NB4 (cell line): ENCODE measurements around the gene PRKACB.

Experiments
- POLR2A ChIP-seq: IDR thresholded peaks from 2 replicates; pipeline ENCODE4 v1.6.1; 2011; ENCODE audit warnings: mild to moderate bottlenecking; ENCODE audit not compliant: insufficient read length; ENCODE audit errors: extremely low read depth
- TF ChIP-seq, protein P1 (sequence below): IDR thresholded peaks from one replicate; pipeline ENCODE4 v1.5.1; 2012; ENCODE audit warnings: low read depth, low read length

DNA sequence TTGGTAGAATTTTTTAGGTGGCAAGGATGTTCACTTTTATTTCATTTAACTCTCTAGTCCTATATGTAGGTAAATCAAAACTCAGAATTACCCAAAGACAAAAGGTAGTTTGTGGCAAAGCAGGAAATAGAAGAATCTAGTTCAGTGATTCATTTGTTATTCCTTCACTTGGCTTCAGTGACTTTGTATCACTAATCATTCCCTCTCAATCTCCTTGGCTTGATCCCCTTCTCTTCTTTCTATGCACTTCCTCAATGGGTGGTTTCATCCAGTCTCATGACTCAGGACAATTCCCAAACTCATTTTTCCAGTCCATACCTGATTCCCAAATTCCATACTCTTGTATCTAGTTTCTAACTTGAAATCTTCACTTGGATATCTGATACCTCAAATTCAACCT lies 64.9 kb downstream of the PRKACB start:
- no peak for TF ChIP-seq POLR2A
- TF ChIP-seq, protein P1, sequence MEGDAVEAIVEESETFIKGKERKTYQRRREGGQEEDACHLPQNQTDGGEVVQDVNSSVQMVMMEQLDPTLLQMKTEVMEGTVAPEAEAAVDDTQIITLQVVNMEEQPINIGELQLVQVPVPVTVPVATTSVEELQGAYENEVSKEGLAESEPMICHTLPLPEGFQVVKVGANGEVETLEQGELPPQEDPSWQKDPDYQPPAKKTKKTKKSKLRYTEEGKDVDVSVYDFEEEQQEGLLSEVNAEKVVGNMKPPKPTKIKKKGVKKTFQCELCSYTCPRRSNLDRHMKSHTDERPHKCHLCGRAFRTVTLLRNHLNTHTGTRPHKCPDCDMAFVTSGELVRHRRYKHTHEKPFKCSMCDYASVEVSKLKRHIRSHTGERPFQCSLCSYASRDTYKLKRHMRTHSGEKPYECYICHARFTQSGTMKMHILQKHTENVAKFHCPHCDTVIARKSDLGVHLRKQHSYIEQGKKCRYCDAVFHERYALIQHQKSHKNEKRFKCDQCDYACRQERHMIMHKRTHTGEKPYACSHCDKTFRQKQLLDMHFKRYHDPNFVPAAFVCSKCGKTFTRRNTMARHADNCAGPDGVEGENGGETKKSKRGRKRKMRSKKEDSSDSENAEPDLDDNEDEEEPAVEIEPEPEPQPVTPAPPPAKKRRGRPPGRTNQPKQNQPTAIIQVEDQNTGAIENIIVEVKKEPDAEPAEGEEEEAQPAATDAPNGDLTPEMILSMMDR: no peak
